GM12873 (cell line): ENCODE measurements around the gene KIF18B.

Experiments
- TF ChIP-seq, protein P1 (sequence below): IDR thresholded peaks from 2 replicates; pipeline ENCODE4 v1.5.1; 2012; ENCODE audit warnings: low read depth, mild to moderate bottlenecking, moderate library complexity, low read length, control low read depth; ENCODE audit not compliant: insufficient read depth; ENCODE audit errors: missing control alignments

Gene KIF18B

DNA sequence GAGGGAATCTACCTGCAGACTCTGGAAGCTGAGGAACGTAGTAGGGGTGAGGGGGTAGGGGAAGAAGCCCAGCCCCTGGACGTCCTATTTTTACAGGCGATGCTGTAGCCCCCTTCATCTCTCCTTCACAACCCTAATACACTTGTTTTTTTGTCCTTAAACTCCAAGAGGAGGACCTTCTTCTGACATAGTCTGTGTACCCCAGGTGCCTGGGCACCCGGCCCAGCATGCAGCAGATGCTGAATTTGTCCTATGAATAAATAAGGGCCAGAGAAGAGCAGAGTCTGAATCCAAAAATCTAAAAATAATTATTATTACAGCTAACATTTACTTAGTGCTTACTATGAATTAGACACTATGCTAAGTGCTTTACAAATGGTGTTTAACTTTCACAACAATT, 5.1 kb downstream of the KIF18B start:
- TF ChIP-seq, protein P1, sequence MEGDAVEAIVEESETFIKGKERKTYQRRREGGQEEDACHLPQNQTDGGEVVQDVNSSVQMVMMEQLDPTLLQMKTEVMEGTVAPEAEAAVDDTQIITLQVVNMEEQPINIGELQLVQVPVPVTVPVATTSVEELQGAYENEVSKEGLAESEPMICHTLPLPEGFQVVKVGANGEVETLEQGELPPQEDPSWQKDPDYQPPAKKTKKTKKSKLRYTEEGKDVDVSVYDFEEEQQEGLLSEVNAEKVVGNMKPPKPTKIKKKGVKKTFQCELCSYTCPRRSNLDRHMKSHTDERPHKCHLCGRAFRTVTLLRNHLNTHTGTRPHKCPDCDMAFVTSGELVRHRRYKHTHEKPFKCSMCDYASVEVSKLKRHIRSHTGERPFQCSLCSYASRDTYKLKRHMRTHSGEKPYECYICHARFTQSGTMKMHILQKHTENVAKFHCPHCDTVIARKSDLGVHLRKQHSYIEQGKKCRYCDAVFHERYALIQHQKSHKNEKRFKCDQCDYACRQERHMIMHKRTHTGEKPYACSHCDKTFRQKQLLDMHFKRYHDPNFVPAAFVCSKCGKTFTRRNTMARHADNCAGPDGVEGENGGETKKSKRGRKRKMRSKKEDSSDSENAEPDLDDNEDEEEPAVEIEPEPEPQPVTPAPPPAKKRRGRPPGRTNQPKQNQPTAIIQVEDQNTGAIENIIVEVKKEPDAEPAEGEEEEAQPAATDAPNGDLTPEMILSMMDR: no peak

DNA sequence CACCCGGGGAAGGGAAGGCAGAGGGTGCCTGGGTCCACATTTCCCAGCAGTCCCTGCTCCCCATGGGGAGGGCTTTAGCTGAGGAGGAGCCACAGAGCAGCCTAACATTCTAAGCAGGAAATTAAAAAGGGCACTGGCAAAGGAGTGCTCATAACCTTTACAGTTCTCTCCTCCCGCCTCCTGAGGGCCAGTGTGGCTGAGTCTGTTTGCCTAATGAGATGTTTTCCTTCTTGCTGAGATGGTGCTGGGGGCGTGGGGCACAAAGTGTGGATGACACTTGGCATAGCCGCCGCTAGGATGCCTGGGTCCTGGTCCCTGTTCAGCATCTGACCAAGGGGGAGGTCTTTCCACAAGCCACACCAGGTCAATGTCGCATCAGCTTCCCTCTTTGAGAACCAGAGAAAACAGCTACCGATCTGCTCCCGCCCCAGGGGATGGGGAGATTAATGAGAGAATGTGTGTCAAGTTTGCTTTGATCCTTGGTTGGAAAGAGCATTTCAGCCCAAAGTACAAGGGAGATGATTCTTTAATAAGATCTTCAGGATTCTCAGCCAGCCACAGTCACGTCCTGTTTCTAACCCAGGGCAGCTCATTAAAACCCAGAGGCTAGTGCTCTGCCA, 5.8 kb downstream of the KIF18B start:
- TF ChIP-seq, protein P1: no peak

DNA sequence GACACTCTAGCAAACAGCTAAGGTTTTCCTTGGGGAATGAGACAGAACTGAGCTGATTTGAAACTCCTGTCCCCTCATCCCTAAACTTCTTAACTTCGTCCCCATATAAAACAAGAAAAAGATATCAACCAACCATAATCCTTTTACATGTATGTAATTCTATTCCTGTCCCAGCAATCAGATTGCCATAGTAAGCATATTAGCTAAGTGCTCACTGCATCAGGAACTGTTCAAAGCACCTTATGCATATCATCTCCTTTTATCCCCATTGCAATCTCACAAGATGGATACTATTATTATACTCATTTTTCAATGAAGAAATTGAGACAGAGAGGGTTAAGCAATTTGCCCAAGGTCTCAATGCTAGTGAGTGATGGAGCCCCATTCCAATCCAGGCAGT, 6.8 kb downstream of the KIF18B start:
- TF ChIP-seq, protein P1: no peak

DNA sequence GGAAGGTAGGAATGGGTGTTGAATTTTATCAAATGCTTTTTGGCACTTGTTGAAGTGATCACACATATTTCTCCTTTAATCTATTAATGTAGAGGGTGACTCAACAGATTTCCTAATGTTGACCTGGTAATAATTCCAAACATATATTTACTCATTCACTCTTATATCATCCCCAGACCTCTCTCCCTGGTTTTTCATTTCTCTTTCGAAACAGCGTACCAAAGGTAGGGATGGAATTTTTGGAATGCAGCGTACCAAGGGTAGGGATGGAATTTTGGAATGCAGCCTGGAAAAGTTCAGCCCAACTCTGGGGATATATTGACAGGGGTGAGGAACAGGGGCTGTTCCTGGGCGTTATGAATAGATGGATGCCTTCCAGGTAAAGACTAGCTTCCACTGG, 7.3 kb downstream of the KIF18B start:
- TF ChIP-seq, protein P1: no peak

DNA sequence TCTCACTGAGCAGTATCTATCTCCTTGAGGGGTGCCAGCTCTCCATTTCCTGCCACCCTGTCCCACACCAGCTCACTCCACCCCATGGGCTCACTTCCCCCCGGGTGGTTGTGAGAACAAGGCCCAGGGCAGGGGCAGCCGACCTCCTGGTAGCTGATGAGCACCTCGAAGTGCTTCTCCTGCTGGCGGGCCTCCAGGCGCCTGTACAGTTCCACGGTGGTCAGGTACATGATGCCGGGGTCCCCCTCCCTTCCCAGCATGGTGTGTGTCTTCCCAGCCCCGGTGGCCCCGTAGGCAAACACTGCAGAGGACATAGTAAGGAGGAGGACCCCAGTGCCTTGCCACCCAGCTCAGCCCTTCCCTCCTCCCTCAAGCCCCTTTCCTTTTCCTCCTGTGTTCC, 12.5 kb downstream of the KIF18B start:
- TF ChIP-seq, protein P1: no peak

DNA sequence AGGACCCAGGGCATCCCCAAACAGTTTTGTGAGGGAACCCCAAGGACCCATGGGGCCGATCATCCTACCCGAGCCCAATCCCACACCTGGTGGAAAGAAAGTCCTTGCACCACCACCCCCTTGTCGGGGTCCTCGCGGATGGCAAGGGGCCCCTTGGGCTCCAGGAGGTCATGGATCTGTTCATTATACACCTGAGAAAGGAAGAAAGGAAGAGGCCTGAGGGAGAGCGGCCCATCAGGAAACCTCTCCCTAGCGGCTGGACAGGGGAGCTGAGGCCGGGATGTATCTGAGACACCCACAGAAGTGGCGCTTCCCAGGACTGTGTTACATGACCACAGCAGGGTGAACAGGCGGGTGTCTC, 12.8 kb downstream of the KIF18B start:
- TF ChIP-seq, protein P1: no peak

DNA sequence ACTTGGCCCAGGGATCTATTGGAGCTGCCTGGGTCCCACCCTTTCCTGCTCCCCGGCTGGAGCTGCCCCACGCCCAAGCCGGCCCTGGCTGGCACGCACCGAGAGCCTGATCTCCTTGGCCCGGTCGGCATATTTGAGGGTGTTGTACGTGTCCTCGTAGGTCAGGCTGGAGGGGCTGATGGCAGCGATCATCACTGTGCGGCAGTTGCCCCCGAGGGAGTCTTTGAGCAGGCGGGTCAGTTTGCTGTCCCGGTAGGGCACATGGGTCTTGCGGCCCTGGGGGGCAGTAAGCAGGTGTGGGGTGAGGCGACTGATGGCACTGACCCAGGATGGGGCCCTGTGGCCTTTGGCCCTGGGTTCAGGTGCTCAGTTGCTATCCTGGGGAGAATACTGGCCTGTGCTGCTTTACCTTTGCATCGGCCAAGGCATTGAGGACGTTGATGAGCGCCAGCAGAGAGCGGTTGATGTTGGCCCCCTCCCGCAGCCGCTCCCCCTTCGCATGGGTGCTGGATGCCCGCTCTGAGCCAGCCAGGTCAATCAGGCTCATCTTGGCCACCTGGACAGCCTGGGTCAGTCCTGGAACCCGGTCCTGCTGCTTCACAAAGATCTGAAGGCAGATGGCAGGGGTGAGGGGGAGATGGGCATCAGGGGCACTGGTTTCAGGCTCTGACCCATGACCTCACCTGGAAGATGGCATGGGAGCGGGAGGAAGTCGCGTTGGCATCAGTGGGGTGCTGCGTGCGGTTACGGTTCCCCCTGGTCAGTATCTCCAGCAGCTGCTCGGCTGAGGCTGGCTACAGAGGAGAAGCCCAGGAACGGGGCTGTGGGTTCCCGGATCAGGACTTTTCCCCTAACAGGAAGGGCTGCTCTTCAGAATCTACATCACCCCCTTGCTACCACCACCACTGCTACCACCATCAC, 13.5 kb downstream of the KIF18B start:
- TF ChIP-seq, protein P1: no peak
